Muscle of arm (tissue), 12 donors: Measurements from ENCODE around the gene FBN2. TPM values are rescaled to one million over a fixed set of nuclear protein-coding genes. Genes with fewer than 3 reads are reported as not detected.
A peak's percentile ranks its signal among the peaks of the same experiment; 100 is the strongest.

Source experiments
- DNase-seq: peaks from one replicate; pipeline ENCODE4 v3.0.0-alpha.2; 2013
- polyA plus RNA-seq, 12 donors: library from polyadenylated mRNA; unstranded; fragments of 120-200 nt; gene quantifications; one replicate each; pipeline ENCODE4 v1.2.1, GENCODE V29; 2013; ENCODE audit not compliant: insufficient read length in 12 of 12

The FBN2 gene
- polyA plus RNA-seq, 12 donors = 36.9 to 130 (median 56.0) TPM; not detected in 1

DNA sequence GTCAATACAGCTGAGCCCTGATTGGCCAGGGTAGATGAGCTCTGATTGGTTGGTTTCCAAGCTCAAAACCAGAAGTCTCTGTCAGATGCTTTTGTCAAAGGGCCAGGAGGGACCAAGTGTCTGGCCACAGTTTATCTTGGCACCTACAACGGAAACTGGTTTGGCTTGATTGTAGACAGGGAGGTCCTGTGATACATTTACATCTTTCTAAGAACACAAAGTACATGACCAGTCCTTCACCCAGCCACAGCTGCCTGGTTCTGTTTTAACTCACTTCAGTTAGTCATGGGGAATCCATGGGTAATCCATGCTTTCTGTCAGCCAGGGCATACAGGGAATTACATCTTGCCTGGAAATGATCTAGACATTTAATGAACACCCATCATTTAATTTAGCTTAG, 283.3 kb downstream of the FBN2 start:
- DNase-seq = no peak

DNA sequence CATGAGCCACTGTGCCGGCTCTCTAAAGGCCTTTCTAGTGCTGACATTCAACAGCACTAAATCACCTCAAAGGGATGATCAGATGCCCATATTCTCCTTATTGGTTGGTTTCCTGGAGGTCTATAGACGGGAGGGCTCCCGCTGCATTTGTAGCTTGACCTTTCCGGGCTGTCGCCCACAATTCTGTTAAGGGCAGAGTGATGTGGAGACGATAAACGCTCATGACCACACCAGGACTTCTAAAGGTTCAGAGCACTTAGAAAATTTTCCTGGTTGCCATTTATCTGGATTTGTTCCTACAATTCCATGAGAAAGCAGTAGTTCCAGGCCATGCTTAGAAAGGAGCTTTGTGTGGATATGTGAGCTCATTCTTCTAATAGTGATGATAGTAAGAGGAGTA, 284.2 kb downstream of the FBN2 start:
- no peak for DNase-seq

DNA sequence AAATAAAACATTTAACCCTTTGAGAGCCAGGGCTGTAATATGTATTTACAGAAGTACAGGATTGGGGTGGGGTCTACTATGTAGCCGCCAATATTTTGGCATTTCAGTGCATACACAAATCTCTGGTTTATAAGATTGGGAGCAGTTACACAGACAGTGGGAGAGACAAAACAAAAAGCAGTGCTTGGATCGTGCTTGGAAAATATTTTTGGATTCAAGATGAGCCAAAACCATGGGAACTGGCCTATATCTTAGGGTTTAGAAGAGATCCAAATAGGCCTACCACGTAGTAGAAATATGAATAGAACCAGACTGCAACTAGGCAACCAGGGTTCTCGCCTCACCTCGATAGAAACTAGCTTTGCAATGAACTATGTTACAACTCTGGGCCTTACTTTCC, 284.9 kb downstream of the FBN2 start:
- peak; percentile 55 for DNase-seq

DNA sequence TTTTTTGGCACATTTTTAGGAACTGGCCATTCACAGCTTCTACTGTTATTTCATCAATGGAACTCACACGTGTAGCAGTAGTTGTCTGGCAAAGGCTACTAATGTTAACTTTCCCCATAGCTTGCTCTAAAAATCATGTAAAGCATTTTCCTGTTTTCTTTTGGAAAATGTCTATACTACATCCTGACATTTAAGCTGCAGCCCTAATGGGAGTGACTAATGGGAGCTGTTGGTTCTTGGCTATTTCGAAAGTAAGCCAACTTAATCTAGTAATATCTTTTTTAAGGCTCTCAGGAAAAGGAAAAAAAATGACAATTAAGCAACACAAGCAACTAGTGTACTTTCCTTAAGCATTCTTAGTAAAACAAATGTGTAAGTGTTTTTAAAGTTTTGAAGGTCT, 285.3 kb downstream of the FBN2 start:
- DNase-seq = no peak

DNA sequence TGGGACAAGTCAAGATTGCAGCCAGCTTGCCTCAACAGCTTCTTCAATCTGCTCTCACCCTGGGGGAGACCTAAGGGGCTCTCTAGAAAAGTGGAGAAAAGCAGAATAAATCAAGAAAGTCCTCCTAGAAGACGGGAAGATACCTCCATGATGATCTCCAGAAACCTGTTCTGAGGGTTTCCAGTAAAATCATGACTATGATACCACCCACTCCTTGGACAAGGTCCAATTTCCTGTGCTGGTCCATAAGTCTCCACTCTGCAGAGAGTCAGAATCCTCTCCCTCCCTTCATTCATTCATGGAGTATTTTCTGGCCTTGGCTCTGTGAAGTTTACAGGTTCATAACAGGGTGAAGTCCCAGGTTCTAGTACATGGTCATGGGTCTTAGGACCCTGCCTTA, 285.8 kb downstream of the FBN2 start:
- no peak for DNase-seq

DNA sequence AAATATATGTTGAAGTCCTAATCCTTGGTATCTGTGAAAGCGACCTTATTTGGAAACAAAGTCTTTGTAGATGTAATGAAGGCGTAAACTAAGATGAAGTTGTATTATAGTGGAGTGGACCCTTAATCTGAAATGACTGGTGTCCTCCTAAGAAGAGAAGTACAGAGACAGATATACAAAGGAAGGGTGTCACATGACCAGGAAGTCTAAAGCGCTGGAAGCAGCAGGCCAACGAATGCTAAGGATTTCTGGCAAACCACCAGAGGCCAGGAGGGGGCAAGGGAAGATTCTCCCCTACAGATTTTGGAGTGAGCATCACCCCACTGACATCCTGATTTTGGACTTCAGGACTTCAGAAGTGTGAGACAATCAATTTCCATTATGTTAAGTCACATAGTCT, 292.1 kb downstream of the FBN2 start:
- no peak for DNase-seq

DNA sequence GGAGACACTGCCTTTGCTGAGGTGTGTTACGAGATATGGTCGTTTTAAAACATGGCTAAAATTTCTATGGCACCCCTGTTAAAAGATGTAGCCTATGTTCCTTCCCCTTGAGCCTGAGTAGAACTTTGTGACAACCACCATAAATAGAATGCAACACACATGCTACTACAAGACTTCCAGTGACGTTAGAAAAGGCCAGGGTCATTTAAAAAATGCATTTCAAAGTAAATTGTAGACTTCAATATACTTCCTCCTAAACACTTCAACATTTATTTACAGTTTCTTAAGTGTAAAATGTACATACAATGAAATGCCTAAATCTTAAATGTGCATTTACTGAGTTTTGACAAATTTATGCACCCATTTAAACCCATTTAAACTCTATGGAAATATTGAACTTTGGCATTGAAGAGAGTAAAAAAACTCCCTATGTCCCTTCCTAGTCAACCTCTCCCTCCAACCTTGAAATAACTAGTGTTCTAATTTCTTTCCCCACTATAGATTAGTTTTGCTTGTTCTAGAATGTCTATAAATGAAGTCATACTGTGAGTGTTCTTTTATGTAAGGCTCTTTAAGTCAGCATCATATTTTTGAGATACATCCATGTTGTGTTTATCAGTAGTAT, 294.0 kb downstream of the FBN2 start:
- no peak for DNase-seq

DNA sequence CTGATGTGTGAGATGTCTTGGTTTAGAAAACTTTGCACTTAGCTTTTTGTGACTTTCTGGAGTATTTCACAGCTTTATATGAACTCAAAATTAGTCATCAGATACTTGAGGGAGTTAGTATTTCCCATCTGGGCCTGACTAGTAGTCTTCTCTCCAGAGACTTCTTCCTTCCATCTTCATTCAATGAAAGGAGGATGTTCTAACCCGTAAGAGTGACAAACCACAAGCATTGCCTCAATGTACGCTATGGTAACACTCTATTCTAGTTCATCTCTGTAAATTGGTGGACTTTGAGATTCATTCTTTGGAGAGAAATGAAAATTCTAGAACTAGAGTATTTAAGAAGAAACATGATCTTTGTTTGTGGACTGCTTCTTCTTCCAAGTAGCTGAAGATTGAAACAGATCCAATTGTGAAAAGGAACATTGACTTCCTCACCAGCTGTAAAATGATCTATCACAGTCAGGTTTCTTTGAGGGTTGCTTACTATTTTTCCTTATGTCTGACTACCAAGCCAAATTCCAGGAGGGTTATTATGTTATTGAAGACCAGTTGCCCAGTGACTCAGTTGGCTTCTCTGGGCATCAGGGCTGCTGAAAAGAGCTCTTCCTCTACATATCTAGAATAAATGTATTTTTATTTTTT, 296.9 kb downstream of the FBN2 start:
- DNase-seq = no peak

DNA sequence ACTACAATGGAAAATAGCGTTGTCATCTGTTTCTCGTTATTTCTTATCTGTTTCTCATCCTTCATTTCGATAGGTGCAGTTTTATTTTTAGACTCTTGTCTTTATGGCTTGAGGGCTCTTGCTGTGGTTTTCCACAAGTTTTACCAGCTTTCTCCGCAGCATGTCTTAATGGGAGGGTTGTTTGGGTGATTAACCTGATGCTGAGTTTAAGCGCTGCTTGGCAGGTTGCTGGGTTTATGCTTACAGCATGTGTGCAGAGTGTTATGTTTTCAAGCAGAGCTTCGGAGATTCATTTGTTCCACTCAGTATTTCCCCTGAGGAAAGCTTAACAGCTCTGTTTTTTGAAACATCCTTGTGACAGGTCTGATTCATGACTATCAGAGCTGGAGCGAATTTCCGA, 300.5 kb downstream of the FBN2 start:
- DNase-seq = peak; percentile 81

DNA sequence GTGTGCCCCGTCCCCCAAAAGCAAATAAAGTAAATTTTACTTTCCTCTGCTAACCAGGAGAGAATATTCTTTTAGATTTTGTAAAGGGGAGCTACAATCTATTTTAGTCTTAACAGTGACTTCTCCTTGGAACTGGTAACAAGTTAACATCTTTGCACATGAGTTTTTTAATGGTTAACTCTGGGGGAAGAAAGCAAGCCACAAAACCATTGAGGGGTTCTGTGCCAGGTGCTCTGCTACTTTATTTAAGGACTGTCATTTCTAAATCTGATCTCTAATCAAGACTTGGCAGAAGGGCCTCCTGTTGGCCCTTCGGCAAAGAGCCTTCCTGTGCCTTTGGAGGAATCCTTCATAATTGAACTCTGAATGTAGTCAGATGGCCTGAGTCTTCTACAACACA, 301.0 kb downstream of the FBN2 start:
- DNase-seq = no peak

DNA sequence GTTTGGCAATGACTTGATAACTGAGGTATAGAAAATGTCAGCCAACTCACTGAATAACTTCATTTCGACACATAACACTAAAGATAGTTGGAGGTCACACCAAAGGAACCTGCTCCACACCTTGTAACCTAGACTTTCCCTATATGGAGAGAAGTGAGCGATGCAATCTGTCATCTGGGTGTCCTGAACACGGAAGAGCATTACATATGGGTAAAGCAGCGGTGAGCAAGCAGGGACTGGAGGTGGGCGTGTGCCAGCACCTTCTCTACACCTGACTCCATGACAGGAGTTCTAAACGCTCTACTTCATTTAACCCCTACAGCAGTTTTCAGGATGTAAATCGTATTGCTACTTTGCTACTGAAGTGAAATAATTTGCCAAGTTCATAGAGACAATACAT, 301.7 kb downstream of the FBN2 start:
- no peak for DNase-seq

DNA sequence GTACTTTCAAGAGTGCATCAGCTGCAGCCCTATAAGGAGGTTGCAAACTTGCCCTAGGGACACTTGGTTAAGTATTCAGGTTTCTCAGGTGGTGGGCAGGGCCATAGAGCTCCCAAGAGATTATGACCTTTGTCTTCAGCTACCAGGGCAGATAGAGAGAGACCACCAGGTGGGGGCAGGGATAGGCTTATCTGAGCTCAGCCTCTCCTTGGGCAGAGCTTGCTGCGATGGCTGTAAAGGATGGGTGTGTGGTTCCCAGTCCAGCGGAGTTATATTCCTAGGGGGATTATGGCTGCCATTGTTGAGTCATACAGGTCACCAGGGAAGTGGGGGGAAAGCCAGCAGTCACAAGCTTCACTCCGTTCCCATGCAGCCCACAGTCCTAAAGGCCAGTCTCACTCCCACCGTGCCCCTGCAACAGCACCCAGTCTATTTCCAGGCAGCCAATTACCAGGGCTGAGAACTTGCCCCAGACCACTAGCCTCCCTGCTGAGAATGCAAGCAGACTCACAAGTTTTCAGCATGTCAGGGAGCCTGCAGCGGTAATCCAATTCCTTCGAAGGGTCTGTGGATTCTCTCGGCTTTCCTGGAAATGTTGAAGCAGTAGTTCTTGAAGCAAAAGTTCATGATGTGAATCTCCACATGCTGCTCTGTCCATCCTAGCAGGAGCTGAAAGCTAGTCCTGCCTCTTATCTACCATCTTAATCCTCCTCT, 303.0 kb downstream of the FBN2 start:
- no peak for DNase-seq

DNA sequence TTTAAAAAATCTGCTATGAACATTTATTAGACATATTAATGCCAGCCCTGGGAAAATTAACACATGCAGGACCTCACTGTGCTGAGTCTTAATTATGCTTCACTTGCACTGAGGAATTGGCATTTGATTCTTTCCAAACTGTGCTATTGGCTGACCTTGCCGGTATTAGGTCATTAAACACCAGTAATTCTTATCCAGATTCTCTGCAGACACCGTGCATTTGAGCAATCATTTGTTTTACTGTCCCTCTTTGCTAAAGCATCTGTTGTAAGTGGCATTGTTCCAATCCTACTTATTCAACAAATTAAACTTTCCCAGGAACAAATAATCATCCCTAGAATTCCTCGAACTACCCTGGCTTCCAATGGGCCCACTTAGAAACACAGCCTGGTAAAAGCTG, 309.5 kb downstream of the FBN2 start:
- DNase-seq = peak; percentile 81

DNA sequence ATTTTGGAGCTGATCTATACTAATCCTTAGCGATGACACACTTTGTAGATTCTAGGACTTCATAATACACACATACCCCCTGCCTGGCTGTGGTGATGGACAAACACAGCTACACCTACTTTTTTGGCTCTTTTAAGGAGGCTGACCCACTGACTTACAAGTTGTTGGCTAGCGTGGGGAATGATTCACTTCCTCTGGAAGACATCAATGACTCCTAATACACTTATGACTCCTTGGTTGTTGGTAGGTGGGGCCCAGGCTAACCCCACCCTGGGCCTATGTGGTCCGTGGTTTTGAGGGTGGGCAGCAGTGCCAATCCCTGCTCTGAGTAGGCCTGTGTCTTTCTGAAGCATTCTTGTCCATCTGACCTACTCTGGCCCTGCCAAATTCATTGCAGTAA, 310.0 kb downstream of the FBN2 start:
- peak; percentile 68 for DNase-seq

DNA sequence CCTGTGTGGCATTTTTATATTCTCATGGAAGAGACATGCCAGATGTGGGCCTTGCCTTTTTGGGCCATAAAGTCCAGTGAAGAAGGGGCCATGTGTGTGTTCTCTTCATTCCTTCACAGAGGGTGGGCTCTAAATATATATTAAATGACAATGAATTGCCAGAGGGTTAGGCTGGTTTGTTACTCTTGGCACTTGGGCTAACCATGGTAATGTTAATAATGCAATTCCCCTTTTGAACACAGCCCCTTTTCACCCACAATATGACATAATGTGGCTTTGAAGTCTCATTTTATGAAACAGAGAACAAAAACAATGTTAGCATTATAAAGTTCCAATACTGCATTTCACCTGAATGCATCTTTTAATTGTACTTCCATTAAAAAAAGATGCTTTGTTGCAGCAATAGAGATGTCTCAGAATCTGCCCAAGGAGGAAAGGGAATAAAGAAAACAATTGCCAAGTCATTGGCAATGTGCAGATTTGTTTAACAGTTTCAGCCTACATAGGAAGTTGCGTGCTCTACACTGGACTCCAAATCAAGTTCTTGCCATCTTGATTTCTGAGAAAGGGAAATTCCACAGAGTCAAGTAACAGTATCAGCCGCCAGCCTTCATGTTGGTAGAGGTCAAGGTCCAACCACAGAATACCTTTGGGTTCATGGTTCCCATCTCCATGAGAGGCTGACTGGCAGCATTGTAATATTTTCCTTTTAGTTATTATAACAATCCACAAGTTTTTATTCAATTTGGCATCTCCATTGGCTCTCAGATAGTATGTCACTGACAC, 312.6 kb downstream of the FBN2 start:
- DNase-seq = no peak

DNA sequence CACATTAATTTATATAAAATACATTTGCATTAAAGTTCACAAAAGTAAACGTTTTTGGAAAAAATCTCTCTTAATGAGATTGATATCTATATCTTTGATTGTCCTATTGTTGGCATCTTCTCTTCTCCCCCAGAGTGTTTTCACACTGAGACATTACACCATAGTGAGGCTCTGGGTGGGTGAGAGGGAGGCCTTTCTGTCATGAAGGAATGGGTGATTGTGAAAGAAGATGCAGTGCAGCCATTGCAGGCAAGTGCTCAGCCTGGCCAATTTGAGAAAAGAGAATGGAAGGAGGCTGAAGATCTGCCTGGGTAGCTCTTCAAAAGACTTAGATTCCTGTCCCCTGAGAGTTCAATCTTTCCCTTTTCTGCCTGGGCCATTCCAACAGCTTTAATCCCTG, 313.7 kb downstream of the FBN2 start:
- DNase-seq = no peak

DNA sequence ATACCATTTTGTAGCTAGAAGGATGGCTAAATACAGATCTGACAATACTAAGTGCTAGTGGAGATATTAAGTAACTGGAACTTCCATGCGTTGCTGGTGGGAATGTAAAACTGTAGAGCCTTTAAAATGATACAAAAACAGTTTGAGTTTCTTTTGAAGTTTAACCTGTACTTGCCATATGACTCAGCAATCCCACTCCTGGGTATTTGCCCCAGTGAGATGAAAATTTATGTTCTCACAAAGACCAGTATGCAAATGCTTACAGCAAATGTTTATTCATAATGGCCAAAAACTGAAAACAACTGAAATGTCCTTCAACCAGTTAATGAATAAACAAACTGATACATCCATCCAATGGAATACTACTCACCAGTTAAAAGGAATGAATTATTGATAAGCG, 317.2 kb downstream of the FBN2 start:
- DNase-seq = no peak

DNA sequence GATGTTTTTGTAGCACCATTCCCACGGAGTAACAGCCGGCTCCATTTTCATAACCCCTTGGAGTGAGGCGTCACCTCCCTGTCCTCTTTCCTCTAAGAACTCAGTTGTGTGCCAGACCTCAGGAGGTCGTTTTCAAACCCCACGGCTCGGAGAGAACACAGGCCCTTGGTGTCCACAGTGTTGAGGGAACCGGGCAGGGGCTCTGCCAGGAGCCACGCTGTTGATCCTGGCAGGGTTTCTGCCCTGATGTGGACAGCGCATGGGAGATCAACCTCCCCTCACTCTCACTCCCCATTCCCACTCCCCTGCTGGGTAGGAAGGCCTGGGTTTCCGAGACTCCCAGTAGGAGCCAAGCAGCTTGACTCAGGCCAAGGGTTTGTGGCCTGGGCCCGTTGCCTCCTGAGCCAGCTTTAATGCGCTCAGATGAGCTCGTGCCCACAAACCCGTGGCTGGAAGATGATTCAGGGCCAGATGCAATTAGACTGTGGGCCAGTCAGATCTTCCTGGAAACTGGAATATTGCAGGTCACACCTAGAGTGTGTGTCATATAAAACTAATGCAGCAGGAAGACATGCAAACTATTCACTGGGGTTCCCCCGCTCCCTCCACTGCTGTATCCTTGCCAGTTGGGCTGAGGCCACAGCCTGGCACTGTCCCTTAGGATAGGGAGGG, 321.0 kb downstream of the FBN2 start:
- DNase-seq = no peak

DNA sequence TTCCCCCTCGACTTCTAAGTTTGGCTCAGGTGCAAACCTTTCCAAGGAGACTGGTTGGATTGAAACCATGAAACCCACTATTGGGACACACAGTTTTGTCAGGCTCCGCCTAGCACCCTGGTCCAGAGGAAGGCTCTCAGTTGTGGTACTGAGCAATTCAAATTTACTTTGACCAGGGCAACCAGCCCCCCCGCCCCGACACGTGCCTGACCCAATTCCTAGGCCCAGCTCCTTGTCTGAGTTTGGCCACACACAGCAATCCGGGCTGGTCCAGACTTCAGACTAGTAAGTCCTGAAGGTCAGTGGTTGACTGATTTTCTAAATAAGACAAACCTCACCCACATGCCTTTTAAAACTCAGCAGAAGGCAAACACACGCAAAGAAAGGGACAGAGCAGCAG, 321.8 kb downstream of the FBN2 start:
- DNase-seq = no peak

DNA sequence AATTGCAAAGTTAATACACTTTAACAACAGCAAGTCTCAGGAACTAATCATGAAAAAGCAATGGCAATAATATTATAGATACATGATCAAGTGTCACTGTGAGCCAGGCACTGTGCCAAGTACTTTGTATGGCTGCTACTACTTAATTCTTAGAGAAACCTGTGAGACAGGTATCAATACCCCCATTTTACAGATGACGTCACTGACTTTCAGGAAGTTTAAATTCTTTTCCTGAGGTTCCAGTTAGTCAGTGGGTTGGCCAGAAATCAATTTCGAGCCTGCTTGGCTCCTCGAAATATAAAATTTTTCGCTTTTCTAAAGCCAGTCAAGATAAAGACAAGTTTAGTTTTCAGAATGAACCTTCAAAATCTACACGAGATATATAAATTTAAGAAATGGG, 324.2 kb downstream of the FBN2 start:
- DNase-seq = no peak

DNA sequence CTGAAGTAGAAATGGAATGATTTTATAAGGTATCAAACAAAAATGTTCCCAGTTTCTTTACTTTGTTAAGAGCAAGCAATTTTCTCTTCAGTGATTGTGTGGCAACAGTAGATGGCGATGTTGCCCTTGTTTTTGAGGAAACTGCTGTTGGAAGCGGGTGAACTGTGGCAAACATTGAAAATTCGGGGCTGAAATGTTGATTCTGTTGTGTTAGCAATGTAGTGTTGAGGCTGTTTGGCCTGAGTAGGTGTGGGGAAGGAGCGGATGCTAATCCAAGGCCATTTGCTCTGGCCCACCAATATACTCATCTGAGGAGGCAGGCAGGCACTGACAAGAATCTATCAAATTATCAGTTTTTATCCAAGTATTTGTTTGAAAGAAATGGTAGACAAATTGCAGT, 324.7 kb downstream of the FBN2 start:
- peak; percentile 85 for DNase-seq

DNA sequence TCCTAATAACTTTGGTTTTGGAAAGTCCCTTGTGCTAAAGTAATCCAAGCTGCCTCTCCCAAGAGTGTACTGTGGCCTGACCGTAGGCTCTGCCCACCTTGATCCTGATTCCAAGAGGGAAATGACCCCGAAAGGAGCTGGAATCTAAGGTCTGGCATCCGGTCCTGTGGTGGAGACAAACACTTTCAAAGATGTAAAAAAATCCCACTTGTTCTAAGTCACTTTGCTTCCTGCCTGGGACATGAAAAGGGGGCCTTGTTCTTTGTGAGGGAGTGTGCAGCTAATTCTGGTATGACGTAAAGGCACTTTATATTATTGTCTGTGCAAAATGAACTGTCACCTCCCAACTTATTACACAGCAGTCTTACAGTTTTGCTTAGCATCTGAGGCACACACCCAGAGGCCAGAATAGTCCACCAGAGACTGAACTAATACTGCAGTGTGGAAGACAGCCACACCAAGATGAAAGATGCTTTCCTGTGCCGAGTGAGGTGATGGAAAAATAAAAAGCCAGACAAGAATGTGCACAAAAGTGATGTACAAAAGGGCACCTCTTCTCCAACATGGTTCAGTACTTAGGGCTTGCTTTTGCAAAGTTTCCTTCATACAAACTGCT, 325.7 kb downstream of the FBN2 start:
- DNase-seq = peak; percentile 49
